WI38 (cell line): ENCODE data around the gene FOXD4L1.
A peak's percentile ranks its signal among the peaks of the same experiment; 100 is the strongest.
"Not testable (repeated sequence)": the region's sequence is repeated elsewhere in the genome, so short reads cannot be mapped to it uniquely, and the experiment has no call there.

Experiments
- H3K4me3 ChIP-seq: 2 replicates; pipeline ENCODE4 v1.5.1; 2011; ENCODE audit warnings: low read depth, mild to moderate bottlenecking, control low read depth, low read length

FOXD4L1 gene

DNA sequence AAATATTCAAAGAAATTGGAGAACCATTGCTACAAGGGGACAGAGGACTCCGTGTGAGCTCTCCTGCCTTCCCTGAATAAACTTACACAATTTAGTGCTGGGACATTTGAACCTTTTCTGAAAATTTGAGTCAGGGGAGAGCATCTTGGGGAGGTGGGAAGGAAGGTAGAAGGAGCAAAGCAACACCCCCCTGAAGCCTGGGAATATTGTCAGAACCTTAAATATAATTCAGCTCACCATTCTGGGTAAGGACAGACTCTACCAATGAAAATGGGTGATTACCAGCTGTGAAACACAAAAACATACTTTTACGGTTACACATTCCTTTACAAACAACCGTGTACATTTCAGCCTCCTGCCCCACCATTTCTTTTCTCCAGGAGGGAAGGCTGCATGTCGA, at the start of gene FOXD4L1:
TSS of gene FOXD4L1 (plus strand) at position 301 of the 400 bp plus-strand sequence. CDS start 592 bp downstream, outside the sequence.
- not testable (repeated sequence) for H3K4me3 ChIP-seq

DNA sequence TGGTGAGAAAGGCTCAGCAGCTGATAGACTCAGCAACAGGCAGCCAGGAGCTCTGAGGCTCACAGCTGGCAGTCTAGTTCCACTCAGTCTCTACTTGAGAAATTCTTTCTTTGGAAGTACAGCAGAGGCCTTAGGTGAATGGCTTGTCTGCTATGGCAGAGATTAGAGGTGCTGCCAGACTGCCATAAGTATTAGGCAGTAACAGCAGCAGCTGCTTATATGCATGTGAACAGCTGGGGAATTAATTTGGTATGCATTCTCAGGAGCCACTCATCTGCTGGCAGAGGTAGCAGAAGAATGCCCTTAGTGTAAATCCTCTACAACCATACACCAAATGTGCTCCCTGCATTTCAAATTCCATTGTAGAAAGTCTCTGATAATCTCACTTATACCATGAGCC, 32.7 kb upstream of the FOXD4L1 start:
- not testable (repeated sequence) for H3K4me3 ChIP-seq

DNA sequence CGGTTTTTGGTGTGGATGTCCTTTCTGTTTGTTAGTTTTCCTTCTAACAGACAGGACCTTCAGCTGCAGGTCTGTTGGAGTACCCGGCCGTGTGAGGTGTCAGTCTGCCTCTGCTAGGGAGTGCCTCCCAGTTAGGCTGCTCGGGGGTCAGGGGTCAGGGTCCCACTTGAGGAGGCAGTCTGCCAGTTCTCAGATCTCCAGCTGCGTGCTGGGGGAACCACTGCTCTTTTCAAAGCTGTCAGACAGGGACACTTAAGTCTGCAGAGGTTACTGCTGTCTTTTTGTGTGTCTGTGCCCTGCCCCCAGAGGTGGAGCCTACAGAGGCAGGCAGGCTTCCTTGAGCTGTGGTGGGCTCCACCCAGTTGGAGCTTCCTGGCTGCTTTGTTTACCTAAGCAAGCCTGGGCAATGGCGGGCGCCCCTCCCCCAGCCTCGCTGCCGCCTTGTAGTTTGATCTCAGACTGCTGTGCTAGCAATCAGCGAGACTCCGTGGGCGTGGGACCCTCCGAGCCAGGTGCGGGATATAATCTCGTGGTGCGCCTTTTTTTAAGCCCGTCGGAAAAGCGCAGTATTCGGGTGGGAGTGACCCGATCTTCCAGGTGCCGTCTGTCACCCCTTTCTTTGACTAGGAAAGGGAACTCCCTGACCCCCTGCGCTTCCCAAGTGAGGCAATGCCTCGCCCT, 21.6 kb upstream of the FOXD4L1 start:
- H3K4me3 ChIP-seq: not testable (repeated sequence)

DNA sequence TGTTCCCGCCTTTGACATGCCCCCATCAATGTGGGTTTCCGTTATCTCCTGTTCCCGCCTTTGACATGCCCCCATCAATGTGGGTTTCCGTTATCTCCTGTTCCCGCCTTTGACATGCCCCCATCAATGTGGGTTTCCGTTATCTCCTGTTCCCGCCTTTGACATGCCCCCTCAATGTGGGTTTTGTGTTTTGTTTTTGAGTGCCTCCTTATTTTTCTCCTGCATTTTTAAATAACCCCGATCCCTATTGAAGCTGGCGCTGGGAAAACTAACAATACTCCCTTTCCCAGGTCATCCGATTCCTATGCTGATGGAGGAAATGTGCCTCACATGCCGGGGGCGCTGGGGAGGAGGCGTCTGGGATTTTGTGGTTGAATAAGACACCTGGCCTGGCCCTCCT, 1.9 kb upstream of the FOXD4L1 start:
- H3K4me3 ChIP-seq: not testable (repeated sequence)

DNA sequence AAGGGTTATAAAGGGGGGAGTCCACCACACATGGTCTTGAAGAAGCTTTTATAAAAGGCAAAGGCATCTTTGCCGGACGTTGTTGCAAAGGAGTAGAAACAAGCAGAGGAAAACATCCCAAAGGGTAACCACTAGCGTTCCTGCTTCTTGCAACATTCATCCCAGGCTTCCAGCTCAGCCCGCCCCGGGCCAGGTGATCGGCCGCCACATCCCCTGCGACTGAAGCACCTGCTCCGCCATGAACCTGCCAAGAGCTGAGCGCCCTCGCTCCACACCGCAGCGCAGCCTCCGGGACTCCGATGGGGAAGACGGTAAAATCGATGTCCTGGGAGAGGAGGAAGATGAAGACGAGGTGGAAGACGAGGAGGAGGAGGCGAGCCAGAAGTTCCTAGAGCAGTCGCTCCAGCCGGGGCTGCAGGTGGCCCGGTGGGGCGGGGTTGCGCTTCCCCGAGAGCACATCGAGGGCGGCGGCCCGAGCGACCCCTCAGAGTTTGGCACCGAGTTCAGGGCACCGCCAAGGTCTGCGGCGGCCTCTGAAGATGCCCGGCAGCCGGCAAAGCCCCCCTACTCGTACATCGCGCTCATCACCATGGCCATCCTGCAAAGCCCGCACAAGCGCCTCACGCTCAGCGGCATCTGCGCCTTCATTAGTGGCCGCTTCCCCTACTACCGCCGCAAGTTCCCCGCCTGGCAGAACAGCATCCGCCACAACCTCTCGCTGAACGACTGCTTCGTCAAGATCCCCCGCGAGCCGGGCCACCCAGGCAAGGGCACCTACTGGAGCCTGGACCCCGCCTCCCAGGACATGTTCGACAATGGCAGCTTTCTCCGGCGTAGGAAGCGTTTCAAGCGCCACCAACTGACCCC, 787 bp downstream of the FOXD4L1 start:
- H3K4me3 ChIP-seq: not testable (repeated sequence)

DNA sequence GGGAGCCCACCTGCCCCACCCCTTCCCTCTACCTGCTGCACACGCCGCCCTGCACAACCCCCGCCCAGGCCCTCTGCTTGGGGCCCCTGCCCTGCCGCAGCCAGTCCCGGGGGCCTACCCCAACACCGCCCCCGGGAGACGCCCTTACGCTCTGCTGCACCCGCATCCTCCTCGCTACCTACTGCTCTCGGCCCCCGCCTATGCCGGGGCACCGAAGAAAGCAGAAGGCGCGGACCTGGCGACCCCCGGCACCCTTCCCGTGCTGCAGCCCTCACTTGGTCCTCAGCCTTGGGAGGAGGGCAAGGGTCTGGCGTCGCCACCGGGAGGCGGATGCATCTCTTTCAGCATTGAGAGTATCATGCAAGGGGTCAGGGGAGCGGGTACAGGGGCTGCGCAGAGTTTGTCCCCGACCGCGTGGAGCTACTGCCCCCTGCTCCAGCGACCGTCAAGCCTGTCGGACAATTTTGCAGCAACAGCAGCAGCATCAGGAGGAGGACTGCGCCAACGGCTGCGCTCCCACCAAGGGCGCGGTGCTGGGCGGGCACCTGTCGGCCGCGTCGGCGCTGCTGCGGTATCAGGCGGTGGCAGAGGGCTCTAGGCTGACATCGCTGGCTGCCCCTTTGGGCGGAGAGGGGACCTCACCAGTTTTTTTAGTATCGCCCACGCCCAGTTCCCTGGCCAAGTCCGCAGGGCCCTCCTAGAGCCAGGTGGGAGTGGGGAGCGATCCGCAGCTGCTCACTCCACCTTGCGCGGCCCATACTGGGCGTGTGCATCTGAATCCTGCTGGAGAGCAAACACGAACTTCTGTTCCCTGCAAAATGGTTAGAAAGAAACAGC, 1.6 kb downstream of the FOXD4L1 start:
- not testable (repeated sequence) for H3K4me3 ChIP-seq

DNA sequence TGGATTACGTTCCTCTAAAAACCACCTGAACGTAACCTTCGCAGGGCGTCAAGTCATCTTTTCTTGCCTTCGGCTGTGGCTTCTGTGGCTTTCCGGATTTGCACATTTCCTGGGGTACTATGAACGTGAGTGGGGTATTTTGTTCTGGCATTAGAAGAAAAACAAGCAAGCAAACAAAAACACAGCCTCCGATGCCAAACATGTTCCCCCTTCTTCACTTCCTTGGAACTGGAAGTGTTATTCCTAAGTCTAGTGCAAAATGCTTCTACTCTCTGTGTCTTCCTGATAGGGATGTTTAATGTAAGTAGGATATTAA, 2.2 kb downstream of the FOXD4L1 start:
- not testable (repeated sequence) for H3K4me3 ChIP-seq

DNA sequence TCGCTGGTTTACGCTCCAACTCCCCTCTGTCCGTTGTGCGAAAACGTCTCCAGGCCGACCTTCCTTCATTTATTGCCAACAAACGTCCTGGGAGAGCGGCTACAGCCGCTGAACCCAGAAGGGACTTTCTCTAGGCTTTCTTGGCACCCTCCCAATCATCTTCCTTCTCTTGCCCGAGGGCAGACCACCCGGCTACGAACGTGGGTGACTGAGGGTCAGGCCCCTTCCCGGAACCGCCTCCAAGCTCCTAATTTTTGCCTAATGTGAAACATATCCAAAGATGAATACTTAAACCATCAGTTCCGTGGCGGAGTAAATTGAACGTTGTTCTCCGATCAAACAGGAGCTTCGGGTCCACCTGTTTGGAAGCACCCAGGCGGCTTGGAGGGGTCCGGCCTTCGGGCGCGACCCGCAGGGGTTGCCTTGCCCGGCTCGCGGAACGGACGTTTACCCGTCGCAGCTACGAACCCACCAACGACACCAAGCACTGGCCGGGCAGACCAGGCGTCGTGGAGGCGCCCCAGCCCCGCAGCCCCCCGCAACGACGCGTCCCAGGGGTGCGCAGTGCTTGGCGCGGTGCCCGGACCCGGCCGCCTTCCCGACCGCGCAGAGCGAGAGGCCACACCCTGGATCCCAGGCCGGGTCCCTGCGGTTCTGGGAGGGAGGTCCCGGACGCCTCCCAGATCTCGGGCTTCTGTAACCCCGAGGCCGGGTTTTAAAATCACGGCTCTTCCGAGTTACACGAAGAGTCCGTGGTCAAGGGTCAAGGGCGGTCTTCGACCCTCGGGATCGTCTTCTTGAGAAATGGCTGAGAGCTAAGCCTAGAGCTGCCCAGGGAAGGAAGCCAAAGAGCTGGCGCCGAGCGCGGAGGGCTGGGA, 4.0 kb downstream of the FOXD4L1 start:
- H3K4me3 ChIP-seq: peak overlapping the region; percentile 48

DNA sequence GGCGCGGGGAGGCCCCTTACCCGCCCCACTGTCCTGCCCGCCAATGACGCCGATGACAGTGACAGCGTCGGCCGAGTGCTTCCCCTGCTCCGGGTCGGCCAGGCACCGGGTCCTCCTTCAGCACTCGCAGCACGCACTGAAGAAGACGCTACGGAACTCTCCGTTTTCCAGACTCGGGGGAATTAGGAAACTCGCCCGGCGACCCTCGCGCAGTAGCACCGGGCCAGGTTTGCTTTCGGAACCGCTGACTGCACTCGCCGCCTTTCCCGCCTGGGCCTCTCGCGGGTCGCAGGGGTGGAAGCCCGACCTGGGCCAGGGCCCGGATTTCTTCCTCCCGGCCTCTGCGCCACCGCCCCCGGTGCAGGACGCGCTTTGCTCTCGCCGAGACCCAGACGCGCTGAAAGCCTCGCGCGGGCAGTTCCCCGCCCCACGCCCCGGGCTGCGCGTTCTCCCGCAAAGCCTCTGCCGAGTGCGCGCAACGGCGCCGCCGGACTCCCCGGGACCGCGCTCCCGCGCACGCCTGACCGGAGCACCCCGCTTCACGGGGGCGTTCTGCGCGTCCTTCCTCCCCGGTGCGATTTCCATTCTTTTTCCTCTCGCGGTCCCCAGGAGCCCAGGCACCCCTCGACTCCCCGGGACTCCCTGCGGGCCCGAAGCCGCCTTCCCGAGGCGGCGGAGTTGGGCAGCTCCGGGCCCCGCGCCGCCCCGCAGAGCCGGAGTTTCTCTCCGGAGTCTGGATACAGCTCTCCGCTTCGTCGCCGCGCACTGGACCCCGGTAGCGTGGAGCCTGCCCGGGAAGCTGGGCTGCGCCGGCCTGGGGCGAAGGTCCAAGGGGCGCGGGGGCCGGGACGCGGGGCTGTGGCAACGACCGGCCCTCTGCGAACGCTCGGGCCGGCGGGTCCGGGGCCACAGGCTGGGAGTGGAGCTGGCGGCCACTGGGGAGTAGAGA, 4.9 kb downstream of the FOXD4L1 start:
- peak overlapping the region; percentile 48 for H3K4me3 ChIP-seq

DNA sequence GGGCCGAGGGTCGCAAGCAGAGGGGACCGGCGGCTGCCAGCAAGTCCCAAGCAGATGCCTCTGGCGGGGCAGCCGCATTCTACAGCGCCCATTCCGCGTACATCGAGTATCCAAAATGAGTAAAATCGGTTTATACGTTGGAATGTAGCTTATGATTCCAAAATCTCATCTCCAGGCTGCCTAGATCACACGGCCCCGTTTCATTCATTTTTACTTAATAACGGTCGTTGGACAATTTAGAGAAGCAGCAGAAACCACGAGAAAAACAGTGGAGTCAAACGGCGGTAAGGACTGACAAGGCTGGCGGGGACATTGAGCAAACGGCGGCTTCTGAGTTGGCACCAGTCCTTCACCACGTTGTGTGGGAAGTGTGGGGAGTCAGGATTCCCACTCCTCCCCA, 5.6 kb downstream of the FOXD4L1 start:
- H3K4me3 ChIP-seq: not testable (repeated sequence)

DNA sequence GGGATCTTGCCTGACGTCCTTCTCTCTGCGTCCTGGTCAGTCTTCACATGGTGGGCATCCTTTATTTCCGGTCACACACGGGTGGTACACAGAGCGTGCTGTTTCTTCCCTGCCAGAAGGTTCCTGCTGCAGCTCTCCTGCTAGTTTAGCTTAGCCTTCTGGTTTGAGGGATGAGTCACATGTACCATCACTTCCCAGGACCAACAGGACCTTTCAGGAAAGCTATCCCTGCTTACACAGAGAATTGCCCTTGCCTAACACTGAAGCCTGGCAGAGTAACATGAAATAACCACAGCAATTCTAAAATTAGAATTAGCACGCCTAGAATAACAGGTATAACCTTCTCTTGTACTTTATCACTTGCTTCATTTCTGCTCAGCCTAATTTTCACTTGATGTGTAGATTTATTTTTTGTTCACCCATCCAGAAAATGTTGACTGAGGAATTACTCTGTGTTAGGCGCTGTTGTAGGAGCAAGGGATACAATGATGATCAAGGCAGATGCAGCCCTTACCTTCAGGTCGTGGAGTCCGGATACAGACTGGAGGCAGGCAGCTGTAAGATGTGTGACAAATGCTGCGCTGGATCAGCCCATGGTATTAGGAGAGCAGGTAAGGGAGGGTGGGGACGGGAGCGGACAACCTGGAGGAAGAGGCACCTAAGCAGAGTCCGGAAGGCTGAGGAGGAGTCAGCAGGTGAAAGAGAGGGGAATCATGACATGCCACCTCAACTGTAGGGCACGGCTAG, 9.1 kb downstream of the FOXD4L1 start:
- H3K4me3 ChIP-seq: not testable (repeated sequence)

DNA sequence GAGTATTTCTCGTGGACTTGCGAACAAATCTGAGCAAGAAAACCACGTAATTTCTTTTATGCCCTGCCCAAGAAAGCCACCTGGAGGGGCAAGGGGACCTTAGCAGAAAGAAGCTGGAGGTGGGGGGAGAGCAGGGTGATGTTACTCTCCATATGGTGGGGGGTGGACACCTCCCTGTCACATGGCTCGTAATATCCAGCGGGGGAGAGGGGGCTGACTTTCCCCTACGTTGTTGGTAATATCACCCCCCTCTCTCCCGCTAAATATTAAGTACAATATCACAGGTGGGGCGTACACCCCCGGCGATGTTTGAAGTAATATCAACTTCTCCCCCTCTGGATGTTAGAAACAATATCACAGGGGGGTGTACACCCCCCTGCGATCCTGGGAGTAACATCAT, 9.7 kb downstream of the FOXD4L1 start:
- H3K4me3 ChIP-seq: not testable (repeated sequence)

DNA sequence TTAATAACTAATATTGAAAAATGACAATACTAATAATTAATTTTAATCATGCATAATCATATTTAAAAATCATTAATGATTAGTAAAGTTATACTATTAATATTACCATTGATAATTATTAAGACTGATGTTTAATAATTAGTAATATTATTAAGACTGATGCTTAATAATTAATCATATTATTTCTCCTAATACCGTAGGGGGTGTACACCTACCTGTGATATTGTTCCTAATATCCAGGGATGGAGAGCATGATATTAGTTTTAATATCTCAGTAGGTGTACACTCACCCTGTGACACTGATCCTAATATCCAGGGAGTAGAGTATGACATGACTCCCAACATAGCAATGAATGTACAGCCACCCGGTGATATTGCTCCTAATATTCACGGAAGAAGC, 12.4 kb downstream of the FOXD4L1 start:
- not testable (repeated sequence) for H3K4me3 ChIP-seq

DNA sequence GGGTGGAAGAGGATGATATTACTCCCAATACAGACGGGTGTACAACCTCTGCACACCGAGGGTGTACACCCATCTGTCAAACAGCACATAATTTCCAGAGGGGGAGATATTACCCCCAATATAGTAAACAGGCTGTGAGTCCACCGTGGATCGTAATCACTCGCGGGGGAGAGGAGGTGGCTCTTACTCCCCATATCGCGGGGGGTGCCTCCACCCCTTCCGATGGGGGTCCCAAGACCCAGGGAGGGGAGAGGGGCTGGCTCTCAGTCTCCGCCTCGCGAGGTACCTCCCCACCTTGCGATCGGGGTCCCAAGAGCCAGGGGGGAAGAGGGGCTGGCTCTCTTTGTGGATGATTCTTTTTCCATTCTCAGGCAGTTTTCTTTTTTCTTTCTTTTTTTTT, 13.4 kb downstream of the FOXD4L1 start:
- H3K4me3 ChIP-seq: not testable (repeated sequence)

DNA sequence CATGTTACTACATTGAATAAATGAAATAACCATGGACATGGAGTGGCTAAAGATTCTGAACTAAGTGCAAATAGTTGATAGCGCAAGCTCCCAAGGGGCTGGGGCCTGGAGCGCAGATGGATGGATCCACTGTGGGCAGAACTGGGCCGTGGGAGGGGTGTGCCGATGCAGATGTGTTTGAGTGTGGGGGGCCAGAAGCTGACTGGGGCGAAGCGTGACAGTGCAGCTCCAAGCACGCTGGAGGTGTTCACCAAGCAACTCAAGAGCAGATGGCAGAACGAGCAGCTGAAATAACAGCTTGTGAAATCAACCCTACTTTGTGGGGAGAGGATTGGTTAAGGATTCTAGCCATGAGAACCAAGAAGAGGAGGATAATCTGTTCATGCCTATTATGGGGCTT, 17.0 kb downstream of the FOXD4L1 start:
- not testable (repeated sequence) for H3K4me3 ChIP-seq

DNA sequence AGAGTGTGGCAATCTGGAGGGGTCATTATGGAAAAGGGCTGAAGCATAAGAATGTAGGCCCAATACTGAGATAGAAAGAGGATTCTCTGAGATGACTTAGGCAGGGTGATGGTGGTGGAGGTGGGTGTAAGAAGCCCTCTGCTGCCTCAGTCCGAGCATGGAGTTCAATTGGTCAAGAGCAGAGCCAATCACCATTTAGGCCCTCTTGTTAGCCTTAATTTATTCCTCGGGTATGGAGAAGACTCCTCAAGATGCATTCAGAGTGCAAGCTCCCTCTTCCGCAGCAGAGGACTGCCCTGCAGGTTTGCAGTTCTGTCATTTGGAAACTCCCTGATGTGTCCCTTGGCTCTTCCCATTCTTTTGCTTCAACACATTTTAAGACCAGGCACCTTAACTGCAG, 17.5 kb downstream of the FOXD4L1 start:
- H3K4me3 ChIP-seq: not testable (repeated sequence)

DNA sequence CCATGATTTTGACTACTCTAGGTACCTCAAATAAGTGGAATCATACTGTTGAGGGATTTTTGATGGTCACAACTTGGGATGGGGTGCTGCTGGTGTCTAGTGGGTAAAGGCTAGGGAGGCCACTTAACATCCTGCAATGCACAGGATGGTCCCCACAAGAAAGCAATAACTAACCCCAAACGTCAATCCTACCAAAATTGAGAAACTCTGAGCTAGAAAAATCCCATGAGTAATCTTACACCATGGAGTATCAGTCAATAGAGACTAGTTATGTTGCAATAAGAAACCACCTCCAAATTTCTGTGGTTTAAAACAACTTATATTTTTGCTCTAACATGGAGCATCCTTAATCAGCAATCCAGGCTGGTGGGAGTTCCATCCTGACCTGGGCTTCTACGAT, 18.6 kb downstream of the FOXD4L1 start:
- not testable (repeated sequence) for H3K4me3 ChIP-seq

DNA sequence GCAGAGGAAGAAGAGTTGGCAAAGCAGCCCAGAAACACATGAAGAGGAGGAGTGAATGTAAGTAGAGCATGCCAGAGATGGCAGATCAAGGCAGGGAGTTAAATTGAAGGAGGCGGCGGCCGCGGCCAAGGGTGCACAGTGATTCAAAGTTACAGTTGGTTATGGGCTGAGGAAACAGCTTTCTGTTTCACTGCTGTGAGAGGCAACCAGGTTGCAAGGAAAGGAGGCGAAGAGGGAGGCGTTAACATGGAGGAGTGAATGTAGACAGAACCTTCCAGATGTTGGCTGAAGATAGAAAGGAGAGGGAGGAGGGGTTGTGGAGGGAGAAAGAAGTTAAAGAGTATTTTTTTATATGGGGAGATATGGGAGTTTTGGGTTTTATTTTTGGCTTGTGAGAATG, 22.4 kb downstream of the FOXD4L1 start:
- H3K4me3 ChIP-seq: not testable (repeated sequence)

DNA sequence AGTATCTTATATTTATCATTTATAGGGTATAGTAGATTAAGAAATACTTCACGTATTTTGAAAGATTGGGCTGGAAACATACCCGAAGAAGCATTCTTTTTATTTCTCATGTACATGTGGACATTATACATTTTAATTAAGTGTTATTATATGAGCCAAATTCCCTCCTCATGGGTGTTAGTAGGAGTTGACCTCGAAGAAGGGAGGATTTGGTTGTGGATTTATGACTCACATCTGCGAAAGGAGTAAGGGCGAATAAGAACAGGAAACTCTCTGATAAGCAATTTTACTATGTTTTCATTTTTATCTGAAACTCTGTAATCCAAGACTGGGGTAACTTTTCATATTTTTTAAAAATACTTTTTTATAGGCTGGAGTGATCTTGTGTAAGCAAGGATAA, 23.0 kb downstream of the FOXD4L1 start:
- not testable (repeated sequence) for H3K4me3 ChIP-seq
